ENCODE results near the gene LRRC26. TPM values are rescaled to one million over a fixed set of nuclear protein-coding genes. Genes with fewer than 3 reads are reported as not detected.

Gene LRRC26
- total and polyA plus RNA-seq, 4 experiments from 2014 or later = not detected

- Mint-ChIP-seq H3K27me3 (peaks cover 38 to 39% of the 10 kb centered on the region in 2 donors), H3K9me3 (peaks cover 0 to 5% (median 0%) of the 10 kb centered on the region in 8 donors), H3K4me1 (peaks cover 0 to 8% (median 4%) of the 10 kb centered on the region in 4 donors), H3K27ac (peak overlapping the region in 1 of 7 donors; percentile 79), H3K36me3 (no peaks in the 10 kb centered on the region), H3K4me3 (no peak overlapping the region)
- Histone ChIP-seq H3K9me3 (ENCODE audit: control insufficient read depth in 1 of 2, low read length in 2 of 2) (no peaks in the 10 kb centered on the region), H3K36me3 (ENCODE audit: insufficient read depth, low read length) (no peaks in the 10 kb centered on the region), H3K4me3 (ENCODE audit: low read length in 2 of 2) (no peak overlapping the region), H3K27me3 (ENCODE audit: insufficient read depth, low read length) (peaks cover 34% of the 10 kb centered on the region), H3K27ac (ENCODE audit: low read depth, low read length) (no peak overlapping the region), H3K4me1 (ENCODE audit: insufficient read depth, low read length) (no peaks in the 10 kb centered on the region)
- ChIA-PET CTCF (ENCODE audit: partially characterized antibody) (no interaction called here), POLR2A (ENCODE audit: partially characterized antibody) (no interaction called here)
- no peak for DNase-seq
- intact Hi-C loops (cut with micrococcal nuclease) = no loop called here
Measured at GRCh38 chr9:137141976-137142936, 27.6 kb downstream of the LRRC26 start.

GRCh38 chr9:137141050-137141810 is 28.6 kb downstream of the LRRC26 start:
- intact Hi-C loops (cut with micrococcal nuclease) = no loop called here
- H3K4me3 Mint-ChIP-seq = no peak overlapping the region
- peaks cover 0 to 4% (median 4%) of the 10 kb centered on the region in 4 donors for H3K4me1 Mint-ChIP-seq
- H3K9me3 Mint-ChIP-seq = peaks cover 0 to 5% (median 0%) of the 10 kb centered on the region in 8 donors
- H3K27me3 Mint-ChIP-seq = peaks cover 35 to 38% of the 10 kb centered on the region in 2 donors
- Histone ChIP-seq H3K4me1 (ENCODE audit: insufficient read depth, low read length) (no peaks in the 10 kb centered on the region), H3K27me3 (ENCODE audit: insufficient read depth, low read length) (peaks cover 34% of the 10 kb centered on the region), H3K36me3 (ENCODE audit: insufficient read depth, low read length) (no peaks in the 10 kb centered on the region), H3K27ac (ENCODE audit: low read depth, low read length) (no peak overlapping the region), H3K9me3 (ENCODE audit: control insufficient read depth in 1 of 2, low read length in 2 of 2) (no peaks in the 10 kb centered on the region), H3K4me3 (ENCODE audit: low read length in 2 of 2) (no peak overlapping the region)
- no peak for DNase-seq
- ChIA-PET POLR2A (ENCODE audit: partially characterized antibody) (no interaction called here), CTCF (ENCODE audit: partially characterized antibody) (no interaction called here)
- H3K36me3 Mint-ChIP-seq = no peaks in the 10 kb centered on the region
- no peak overlapping the region for H3K27ac Mint-ChIP-seq

- H3K27ac ChIP-seq (ENCODE audit: low read depth, low read length) = no peak overlapping the region
- H3K4me3 ChIP-seq (ENCODE audit: low read length in 2 of 2) = no peak overlapping the region
- CTCF ChIA-PET (ENCODE audit: partially characterized antibody) = no interaction called here
- DNase-seq = no peak
- no peaks in the 10 kb centered on the region for H3K9me3 ChIP-seq (ENCODE audit: control insufficient read depth in 1 of 2, low read length in 2 of 2)
- Mint-ChIP-seq H3K27ac (no peak overlapping the region), H3K36me3 (no peaks in the 10 kb centered on the region), H3K9me3 (peaks cover 0 to 5% (median 0%) of the 10 kb centered on the region in 8 donors), H3K27me3 (peaks cover 41 to 44% of the 10 kb centered on the region in 2 donors), H3K4me1 (peaks cover 3 to 5% (median 5%) of the 10 kb centered on the region in 4 donors), H3K4me3 (peak overlapping the region in 2 of 8 donors; percentile 7 to 15)
- H3K27me3 ChIP-seq (ENCODE audit: insufficient read depth, low read length) = peaks cover 34% of the 10 kb centered on the region
- intact Hi-C loops (cut with micrococcal nuclease) = no loop called here
- POLR2A ChIA-PET (ENCODE audit: partially characterized antibody) = no interaction called here
- no peaks in the 10 kb centered on the region for H3K4me1 ChIP-seq (ENCODE audit: insufficient read depth, low read length)
- no peaks in the 10 kb centered on the region for H3K36me3 ChIP-seq (ENCODE audit: insufficient read depth, low read length)
Measured at GRCh38 chr9:137140151-137141012, 29.5 kb downstream of the LRRC26 start.

GRCh38 chr9:137139468-137140150 is 30.2 kb downstream of the LRRC26 start:
- Mint-ChIP-seq H3K4me3 (no peak overlapping the region), H3K4me1 (peaks cover 3 to 5% (median 5%) of the 10 kb centered on the region in 4 donors), H3K9me3 (peaks cover 0 to 5% (median 0%) of the 10 kb centered on the region in 8 donors), H3K36me3 (no peaks in the 10 kb centered on the region), H3K27me3 (peaks cover 41 to 44% of the 10 kb centered on the region in 2 donors), H3K27ac (no peak overlapping the region)
- Histone ChIP-seq H3K27me3 (ENCODE audit: insufficient read depth, low read length) (peaks cover 34% of the 10 kb centered on the region), H3K4me3 (ENCODE audit: low read length in 2 of 2) (no peak overlapping the region), H3K27ac (ENCODE audit: low read depth, low read length) (no peak overlapping the region), H3K9me3 (ENCODE audit: control insufficient read depth in 1 of 2, low read length in 2 of 2) (no peaks in the 10 kb centered on the region), H3K4me1 (ENCODE audit: insufficient read depth, low read length) (no peaks in the 10 kb centered on the region), H3K36me3 (ENCODE audit: insufficient read depth, low read length) (no peaks in the 10 kb centered on the region)
- intact Hi-C loops (cut with micrococcal nuclease) = no loop called here
- ChIA-PET POLR2A (ENCODE audit: partially characterized antibody) (no interaction called here), CTCF (ENCODE audit: partially characterized antibody) (no interaction called here)
- no peak for DNase-seq

- Mint-ChIP-seq H3K4me1 (peaks cover 3 to 5% (median 5%) of the 10 kb centered on the region in 4 donors), H3K27me3 (peaks cover 41 to 43% of the 10 kb centered on the region in 2 donors), H3K36me3 (no peaks in the 10 kb centered on the region), H3K4me3 (no peak within 1 kb of the TSS), H3K27ac (peak within 1 kb of the TSS in 2 of 7 donors; percentile 38 to 75), H3K9me3 (peaks cover 0 to 5% (median 0%) of the 10 kb centered on the region in 8 donors)
- Histone ChIP-seq H3K9me3 (ENCODE audit: control insufficient read depth in 1 of 2, low read length in 2 of 2) (no peaks in the 10 kb centered on the region), H3K4me1 (ENCODE audit: insufficient read depth, low read length) (no peaks in the 10 kb centered on the region), H3K27ac (ENCODE audit: low read depth, low read length) (no peak within 1 kb of the TSS), H3K36me3 (ENCODE audit: insufficient read depth, low read length) (no peaks in the 10 kb centered on the region), H3K4me3 (ENCODE audit: low read length in 2 of 2) (no peak within 1 kb of the TSS), H3K27me3 (ENCODE audit: insufficient read depth, low read length) (peaks cover 34% of the 10 kb centered on the region)
- intact Hi-C loops (cut with micrococcal nuclease) = no loop called here
- peak in 3 of 5 donors; percentile 44 to 49 (median 48) for DNase-seq
- CTCF ChIA-PET (ENCODE audit: partially characterized antibody) = interaction anchor here (1.0 kb wide), 1 partner anchor 10 kb away, joined by 3 read pairs; no protein-coding TSS in a partner anchor
- POLR2A ChIA-PET (ENCODE audit: partially characterized antibody) = interaction anchor here (1.0 kb wide), 1 partner anchor 11 kb away, joined by 5 read pairs; no protein-coding TSS in a partner anchor
Measured at GRCh38 chr9:137138722-137139467, 31.0 kb downstream of the LRRC26 start, which contains the start of gene GRIN1. Gene GRIN1 (plus strand): TSS chr9:137139154. CDS start chr9:137139487, 333 bp downstream.

All from CD4-positive, alpha-beta memory T cell (primary cell).